ENCODE data around the gene ACTL10.
"Not testable (repeated sequence)": the region's sequence is repeated elsewhere in the genome, so short reads cannot be mapped to it uniquely, and the experiment has no call there.

Gene ACTL10

GRCh38 chr20:33697129-33697528 lies 30.4 kb downstream of the ACTL10 start:
- no peak for DNase-seq (ENCODE audit: low spot score)

- DNase-seq (ENCODE audit: low spot score), result not testable (repeated sequence)
Observed at GRCh38 chr20:33698966-33699365, 32.2 kb downstream of the ACTL10 start.

GRCh38 chr20:33700696-33701441 lies 34.1 kb downstream of the ACTL10 start:
- DNase-seq (ENCODE audit: low spot score), result not testable (repeated sequence)

- DNase-seq (ENCODE audit: low spot score), result no peak
Observed at GRCh38 chr20:33701629-33702450, 35.1 kb downstream of the ACTL10 start.

- DNase-seq (ENCODE audit: low spot score), result no peak
Observed at GRCh38 chr20:33702861-33703260, 36.1 kb downstream of the ACTL10 start.

GRCh38 chr20:33703498-33704137 lies 36.9 kb downstream of the ACTL10 start:
- DNase-seq (ENCODE audit: low spot score), result no peak

- no peak for DNase-seq (ENCODE audit: low spot score)
Observed at GRCh38 chr20:33704197-33704924, 37.6 kb downstream of the ACTL10 start.

- no peak for DNase-seq (ENCODE audit: low spot score)
Observed at GRCh38 chr20:33707668-33708067, 40.9 kb downstream of the ACTL10 start.

- DNase-seq (ENCODE audit: low spot score), result no peak
Observed at GRCh38 chr20:33709398-33709797, 42.7 kb downstream of the ACTL10 start.

GRCh38 chr20:33709905-33710541 lies 43.3 kb downstream of the ACTL10 start:
- no peak for DNase-seq (ENCODE audit: low spot score)

- no peak for DNase-seq (ENCODE audit: low spot score)
Observed at GRCh38 chr20:33710681-33711445, 44.1 kb downstream of the ACTL10 start.

GRCh38 chr20:33711446-33711738 lies 44.6 kb downstream of the ACTL10 start:
- DNase-seq (ENCODE audit: low spot score), result no peak

- DNase-seq (ENCODE audit: low spot score), result no peak
Observed at GRCh38 chr20:33713865-33714367, 47.2 kb downstream of the ACTL10 start.

- DNase-seq (ENCODE audit: low spot score), result no peak
Observed at GRCh38 chr20:33716498-33716897, 49.8 kb downstream of the ACTL10 start.

Data from ecto neural progenitor cell (in vitro differentiated cells).